Spleen (tissue), 11 donors: Measurements from ENCODE around the gene PTPRN2. TPM values are rescaled to one million over a fixed set of nuclear protein-coding genes. Genes with fewer than 3 reads are reported as not detected.

Experiments
- DNase-seq: peaks from one replicate; pipeline ENCODE4 v3.0.0-alpha.2; 2020
- H3K27ac ChIP-seq, 8 donors: fragments of 200-600 bp; sonication (generic) in 7 of 8; 1 replicate in 4 of 8; 2 replicates in 4 of 8; pipeline versions ENCODE4 v1.5.0 to v1.8.0; 2016 to 2021; ENCODE audit warnings: inconsistent platforms in 4 of 8, mild to moderate bottlenecking in 4 of 8, moderate library complexity in 1 of 8
- H3K27me3 ChIP-seq, 7 donors: fragments of 200-600 bp; sonication (generic) in 6 of 7; replicated peaks in 1 of 7; 1 replicate in 4 of 7; 2 replicates in 3 of 7; pipeline versions ENCODE4 v1.5.0 to v1.8.0; 2016 to 2021; ENCODE audit warnings: inconsistent platforms in 3 of 7, mild to moderate bottlenecking in 1 of 7
- H3K36me3 ChIP-seq, 6 donors: fragments of 200-600 bp; sonication (generic) in 5 of 6; 1 replicate in 4 of 6; 2 replicates in 2 of 6; pipeline versions ENCODE4 v1.5.0 to v1.8.0; 2016 to 2021; ENCODE audit warnings: inconsistent platforms in 2 of 6
- H3K4me1 ChIP-seq, 6 donors: fragments of 200-600 bp; sonication (generic) in 5 of 6; 1 replicate in 3 of 6; 2 replicates in 3 of 6; pipeline versions ENCODE4 v1.5.0 to v1.8.0; 2016 to 2021; ENCODE audit warnings: inconsistent platforms in 3 of 6
- H3K4me3 ChIP-seq, 8 donors: fragments of 200-600 bp; sonication (generic) in 7 of 8; 1 replicate in 4 of 8; 2 replicates in 4 of 8; pipeline versions ENCODE4 v1.5.0 to v1.8.0; 2016 to 2021; ENCODE audit warnings: inconsistent platforms in 4 of 8, mild to moderate bottlenecking in 4 of 8, moderate library complexity in 2 of 8
- H3K9me3 ChIP-seq, 8 donors: fragments of 200-600 bp; sonication (generic) in 7 of 8; 1 replicate in 4 of 8; 2 replicates in 4 of 8; pipeline versions ENCODE4 v1.5.0 to v1.8.0; 2016 to 2021; ENCODE audit warnings: inconsistent platforms in 4 of 8
- CTCF ChIP-seq, 11 experiments: fragments of 200-600 bp in 7 of 11; fragments of 450-650 bp in 4 of 11; sonication (generic) in 4 of 11; IDR thresholded peaks in 8 of 11; conservative IDR thresholded peaks in 3 of 11; 1 replicate in 7 of 11; 2 replicates in 4 of 11; pipeline versions ENCODE4 v1.4.0 to v1.8.0; 2016 to 2021; ENCODE audit warnings: antibody characterized with exemption in 11 of 11, inconsistent platforms in 4 of 11, mild to moderate bottlenecking in 1 of 11
- POLR2A ChIP-seq, 3 donors: fragments of 450-650 bp; IDR thresholded peaks; one replicate each; pipeline ENCODE4 v1.5.1; 2017; ENCODE audit warnings: antibody characterized with exemption in 3 of 3, mild to moderate bottlenecking in 1 of 3
- POLR2AphosphoS5 ChIP-seq, 3 donors: sonication (generic); formaldehyde crosslinking; IDR thresholded peaks; one replicate each; pipeline ENCODE4 v1.5.1; 2017; ENCODE audit warnings: antibody characterized with exemption in 3 of 3
- WGBS, 5 donors: extraction: QIAGEN DNeasy Blood & Tissue Kit in 3 of 5; methylation state at CpG; one replicate each; pipeline versions ENCODE4 v1.1.5 to v1.1.7; 2013 to 2018; 5-methylcytosine and 5-hydroxymethylcytosine counted together
- intact Hi-C: fragments of 100-400 bp; cut with DNase I; formaldehyde crosslinking; loops from one replicate; pipeline ENCODE4 v1.15.0; 2023; ENCODE audit warnings: low total_unique reads
- polyA plus RNA-seq, 3 donors: library from polyadenylated mRNA; stranded (reverse); fragments of 200-250 nt; gene quantifications; one replicate each; pipeline ENCODE4 v1.2.1, GENCODE V29; 2013
- total RNA-seq, 7 donors: library from RNA; depleted of rRNA in 3 of 7; stranded (reverse); fragments of >200 nt in 3 of 7; fragmentation: NEBNext Ultra II Directional in 4 of 7; extraction: Animal tissue kit (Norgen Biotek cat#: 25700) in 4 of 7; gene quantifications; one replicate each; pipeline versions ENCODE4 v1.1.0 to v1.2.1, GENCODE V29; 2016 to 2021
- donor health status: healthy with polysubstance abuse.
- donor health status: DM: no; HTN: no; CAD: no; lungs with moderate emphysema.
- donor health status: DM: no; HTN: no; CAD: no.
- donor health status: Bipolar disorder and iron deficiency.
- donor health status: healthy.
- donor health status: DM: no; HTN: no; CAD: no.
- donor health status: DM: yes; HTN: yes; CAD: no.

The PTPRN2 gene
- total and polyA plus RNA-seq, 10 donors = 7.0 to 22.8 (median 16.8) TPM

DNA sequence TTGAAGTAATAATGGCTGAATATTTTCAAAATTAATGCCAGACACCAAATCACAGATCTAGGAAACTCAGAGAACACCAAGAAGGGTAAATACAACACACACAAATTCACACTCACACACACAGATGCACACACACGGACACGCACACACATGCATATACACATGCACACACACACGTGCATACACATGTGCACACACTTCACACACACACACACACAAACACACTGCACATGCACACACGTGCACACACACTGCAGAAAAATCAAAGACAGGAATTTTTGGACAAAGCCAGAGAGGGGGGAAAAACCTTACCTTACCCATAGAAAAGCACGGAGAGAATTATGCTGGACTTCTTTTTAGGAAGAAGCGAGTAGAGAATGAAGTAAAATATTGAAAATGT is 547.4 kb downstream of the PTPRN2 start:
- TF ChIP-seq POLR2A (IDR thresholded peaks at IDR 0.05) (no peak), POLR2AphosphoS5 (IDR thresholded peaks at IDR 0.05) (no peak), CTCF (IDR thresholded peaks at IDR 0.05 in 8 of 11, conservative IDR thresholded peaks at IDR 0.05 in 3 of 11) (no peak)
- Histone ChIP-seq H3K27me3 (peaks cover 0 to 10% (median 0%) of the 10 kb centered on the region in 7 donors), H3K4me1 (peaks cover 0 to 7% (median 0%) of the 10 kb centered on the region in 6 donors), H3K27ac (no peak overlapping the region), H3K4me3 (no peak overlapping the region), H3K36me3 (no peaks in the 10 kb centered on the region), H3K9me3 (peaks cover 0 to 38% (median 22%) of the 10 kb centered on the region in 8 donors)
- intact Hi-C loops = no loop called here
- WGBS, 5 donors = 81 to 97% (median 90%) methylated on average over 6 of the region's 6 CpGs
- DNase-seq = no peak

DNA sequence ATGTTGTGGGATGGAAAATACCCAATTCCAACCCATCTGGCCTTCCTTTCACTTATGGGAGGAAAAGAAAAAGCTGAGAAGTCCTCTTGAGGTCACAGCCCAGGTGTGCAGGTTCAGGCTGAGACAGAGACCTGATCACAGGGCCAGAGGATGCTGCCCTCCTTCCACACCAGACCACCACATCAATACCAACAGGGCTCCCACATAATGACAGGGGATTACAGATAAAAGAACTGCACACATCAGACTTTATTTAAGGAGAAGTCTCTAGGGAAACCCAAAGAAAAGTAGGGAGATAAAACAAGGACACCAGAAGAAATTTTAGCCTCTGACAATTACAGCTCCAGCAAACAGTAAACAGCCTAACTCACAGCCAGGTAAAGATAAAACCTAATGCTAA is 548.4 kb downstream of the PTPRN2 start:
- H3K27me3 ChIP-seq = peaks cover 0 to 7% (median 0%) of the 10 kb centered on the region in 7 donors
- no peaks in the 10 kb centered on the region for H3K36me3 ChIP-seq
- DNase-seq = no peak
- peaks cover 0 to 7% (median 0%) of the 10 kb centered on the region in 6 donors for H3K4me1 ChIP-seq
- TF ChIP-seq POLR2AphosphoS5 (IDR thresholded peaks at IDR 0.05) = no peak
- TF ChIP-seq POLR2A (IDR thresholded peaks at IDR 0.05) = no peak
- TF ChIP-seq CTCF (IDR thresholded peaks at IDR 0.05 in 8 of 11, conservative IDR thresholded peaks at IDR 0.05 in 3 of 11) = no peak
- intact Hi-C loops = no loop called here
- no peak overlapping the region for H3K27ac ChIP-seq
- H3K4me3 ChIP-seq = no peak overlapping the region
- H3K9me3 ChIP-seq = peaks cover 0 to 45% (median 25%) of the 10 kb centered on the region in 8 donors

GRCh38 chr7:158037211-158037610 is 550.4 kb downstream of the PTPRN2 start:
- H3K27me3 ChIP-seq = peaks cover 0 to 13% (median 0%) of the 10 kb centered on the region in 7 donors
- no peaks in the 10 kb centered on the region for H3K4me1 ChIP-seq
- TF ChIP-seq POLR2A (IDR thresholded peaks at IDR 0.05) (no peak), POLR2AphosphoS5 (IDR thresholded peaks at IDR 0.05) (no peak), CTCF (IDR thresholded peaks at IDR 0.05 in 8 of 11, conservative IDR thresholded peaks at IDR 0.05 in 3 of 11) (no peak)
- H3K27ac ChIP-seq = no peak overlapping the region
- no peak for DNase-seq
- WGBS, 5 donors = 89 to 95% (median 92%) methylated on average over 7 of the region's 7 CpGs
- intact Hi-C loops = no loop called here
- peaks cover 0 to 61% (median 33%) of the 10 kb centered on the region in 8 donors for H3K9me3 ChIP-seq
- no peak overlapping the region for H3K4me3 ChIP-seq
- H3K36me3 ChIP-seq = no peaks in the 10 kb centered on the region

- Histone ChIP-seq H3K4me3 (no peak overlapping the region), H3K27me3 (peaks cover 0 to 23% (median 0%) of the 10 kb centered on the region in 7 donors), H3K4me1 (no peaks in the 10 kb centered on the region), H3K36me3 (no peaks in the 10 kb centered on the region), H3K9me3 (peaks cover 0 to 56% (median 30%) of the 10 kb centered on the region in 8 donors), H3K27ac (no peak overlapping the region)
- intact Hi-C loops = no loop called here
- TF ChIP-seq POLR2AphosphoS5 (IDR thresholded peaks at IDR 0.05) = no peak
- TF ChIP-seq POLR2A (IDR thresholded peaks at IDR 0.05) = no peak
- no peak for TF ChIP-seq CTCF (IDR thresholded peaks at IDR 0.05 in 8 of 11, conservative IDR thresholded peaks at IDR 0.05 in 3 of 11)
- DNase-seq = no peak
- 70 to 83% (median 80%) methylated on average over 4 of the region's 4 CpGs for WGBS, 5 donors
Measured at GRCh38 chr7:158035343-158035742, 552.3 kb downstream of the PTPRN2 start.
